CD14-positive monocyte (primary cell): ENCODE measurements around the gene IL6R. TPM values are rescaled to one million over a fixed set of nuclear protein-coding genes. Genes with fewer than 3 reads are reported as not detected.

ENCODE experiments used
- DNase-seq, 3 donors: peaks; one replicate each; pipeline ENCODE4 v3.0.0-alpha.2; 2011 to 2022
- H2AFZ ChIP-seq: 2 replicates; pipeline ENCODE4 v1.6.0; 2012; ENCODE audit warnings: mild to moderate bottlenecking, low read depth, low read length, inconsistent platforms; ENCODE audit not compliant: insufficient read depth, poor library complexity, severe bottlenecking
- H3K27ac ChIP-seq, 2 donors: 1 replicate in 1 of 2; 2 replicates in 1 of 2; pipeline ENCODE4 v1.5.1; 2012 to 2013; ENCODE audit warnings: low read length in 2 of 2, control low read depth in 1 of 2, inconsistent platforms in 1 of 2, low read depth in 1 of 2, mild to moderate bottlenecking in 1 of 2
- H3K27me3 ChIP-seq, 2 donors: one replicate each; pipeline versions ENCODE4 v1.6.0 to v1.6.1; 2011 to 2013; ENCODE audit warnings: low read length in 2 of 2; ENCODE audit not compliant: control insufficient read depth in 2 of 2, insufficient read depth in 2 of 2
- H3K36me3 ChIP-seq, 2 donors: replicated peaks in 1 of 2; 1 replicate in 1 of 2; 2 replicates in 1 of 2; pipeline versions ENCODE4 v1.5.1 to v1.6.1; 2012 to 2013; ENCODE audit warnings: low read length in 2 of 2, control low read depth in 1 of 2, inconsistent platforms in 1 of 2, mild to moderate bottlenecking in 1 of 2; ENCODE audit not compliant: insufficient read depth in 2 of 2, control insufficient read depth in 1 of 2
- H3K4me1 ChIP-seq, 2 donors: 1 replicate in 1 of 2; 2 replicates in 1 of 2; pipeline versions ENCODE4 v1.5.1 to v1.6.1; 2012 to 2013; ENCODE audit warnings: low read length in 2 of 2, control low read depth in 1 of 2, inconsistent platforms in 1 of 2, mild to moderate bottlenecking in 1 of 2, moderate library complexity in 1 of 2; ENCODE audit not compliant: insufficient read depth in 2 of 2, control insufficient read depth in 1 of 2
- H3K4me2 ChIP-seq: replicated peaks from 2 replicates; pipeline ENCODE3; 2012; ENCODE audit warnings: low read length, moderate library complexity, mild to moderate bottlenecking; ENCODE audit not compliant: poor library complexity, severe bottlenecking; ENCODE audit errors: extremely low read depth
- H3K4me3 ChIP-seq, 3 experiments: fragments of 200-600 bp in 1 of 3; sonication (generic) in 1 of 3; replicated peaks in 1 of 3; 1 replicate in 2 of 3; 2 replicates in 1 of 3; pipeline ENCODE4 v1.5.1; 2011 to 2013; ENCODE audit warnings: low read length in 3 of 3, mild to moderate bottlenecking in 3 of 3, control low read depth in 2 of 3, low read depth in 2 of 3, inconsistent platforms in 1 of 3, moderate library complexity in 1 of 3
- H3K79me2 ChIP-seq: 2 replicates; pipeline ENCODE4 v1.6.0; 2012; ENCODE audit warnings: mild to moderate bottlenecking, control low read depth, inconsistent platforms, low read length, moderate library complexity; ENCODE audit not compliant: insufficient read depth
- H3K9ac ChIP-seq: 2 replicates; pipeline ENCODE4 v1.6.0; 2017; ENCODE audit warnings: low read length, mild to moderate bottlenecking; ENCODE audit not compliant: insufficient read depth, poor library complexity, severe bottlenecking
- H3K9me3 ChIP-seq, 2 donors: replicated peaks in 1 of 2; 1 replicate in 1 of 2; 2 replicates in 1 of 2; pipeline versions ENCODE4 v1.5.1 to v1.6.1; 2012 to 2013; ENCODE audit warnings: low read length in 2 of 2, control low read depth in 1 of 2; ENCODE audit not compliant: control insufficient read depth in 1 of 2, insufficient read depth in 1 of 2
- H4K20me1 ChIP-seq: 2 replicates; pipeline ENCODE4 v1.6.0; 2012; ENCODE audit warnings: mild to moderate bottlenecking, low read length, control low read depth, moderate library complexity; ENCODE audit not compliant: insufficient read depth
- H3K27ac Mint-ChIP-seq, 7 donors: one replicate each; pipeline ENCODE4 v1.8.0; 2020; ENCODE audit warnings: mild to moderate bottlenecking in 7 of 7, mixed read lengths in 7 of 7, moderate library complexity in 6 of 7, inconsistent platforms in 2 of 7
- H3K27me3 Mint-ChIP-seq, 3 donors: one replicate each; pipeline ENCODE4 v1.8.0; 2021 to 2022; ENCODE audit warnings: low read depth in 3 of 3, mild to moderate bottlenecking in 3 of 3, mixed read lengths in 3 of 3, moderate library complexity in 3 of 3, inconsistent platforms in 1 of 3
- H3K36me3 Mint-ChIP-seq, 2 donors: one replicate each; pipeline ENCODE4 v1.8.0; 2020; ENCODE audit warnings: mixed read lengths in 2 of 2, inconsistent platforms in 1 of 2, mild to moderate bottlenecking in 1 of 2
- H3K4me1 Mint-ChIP-seq: one replicate; pipeline ENCODE4 v1.8.0; 2020; ENCODE audit warnings: mild to moderate bottlenecking, mixed read lengths
- H3K4me3 Mint-ChIP-seq, 2 donors: one replicate each; pipeline ENCODE4 v1.8.0; 2020; ENCODE audit warnings: mild to moderate bottlenecking in 2 of 2, mixed read lengths in 2 of 2, moderate library complexity in 1 of 2
- H3K9me3 Mint-ChIP-seq, 7 donors: one replicate each; pipeline ENCODE4 v1.8.0; 2020 to 2022; ENCODE audit warnings: mixed read lengths in 7 of 7, mild to moderate bottlenecking in 6 of 7, moderate library complexity in 6 of 7, inconsistent platforms in 2 of 7
- WGBS: methylation state at CpG from one replicate; pipeline ENCODE4 v1.1.5; 2013; ENCODE audit warnings: missing lambda C conversion rate; ENCODE audit not compliant: insufficient coverage; 5-methylcytosine and 5-hydroxymethylcytosine counted together
- intact Hi-C, 2 donors: fragments of 100-400 bp; cut with micrococcal nuclease; formaldehyde crosslinking; loops; one replicate each; pipeline versions ENCODE4 v1.15.0 to v1.15.1; 2023
- polyA plus RNA-seq, 3 donors: library from polyadenylated mRNA; depleted of rRNA in 1 of 3; unstranded in 2 of 3; stranded (reverse) in 1 of 3; fragments of 300-500 nt in 2 of 3; fragments of >200 nt in 1 of 3; fragmentation: Illumina TruSeq in 2 of 3; gene quantifications; 1 replicate in 2 of 3; 2 replicates in 1 of 3; pipeline ENCODE4 v1.2.3, GENCODE V29; 2012 to 2021
- TF ChIP-seq, protein P1 (sequence below): fragments of 200-600 bp; IDR thresholded peaks from one replicate; pipeline ENCODE4 v1.8.0; 2022; ENCODE audit warnings: antibody characterized with exemption, mild to moderate bottlenecking

IL6R gene
- polyA plus RNA-seq, 3 donors: 56.4 to 81.7 (median 62.1) TPM

DNA sequence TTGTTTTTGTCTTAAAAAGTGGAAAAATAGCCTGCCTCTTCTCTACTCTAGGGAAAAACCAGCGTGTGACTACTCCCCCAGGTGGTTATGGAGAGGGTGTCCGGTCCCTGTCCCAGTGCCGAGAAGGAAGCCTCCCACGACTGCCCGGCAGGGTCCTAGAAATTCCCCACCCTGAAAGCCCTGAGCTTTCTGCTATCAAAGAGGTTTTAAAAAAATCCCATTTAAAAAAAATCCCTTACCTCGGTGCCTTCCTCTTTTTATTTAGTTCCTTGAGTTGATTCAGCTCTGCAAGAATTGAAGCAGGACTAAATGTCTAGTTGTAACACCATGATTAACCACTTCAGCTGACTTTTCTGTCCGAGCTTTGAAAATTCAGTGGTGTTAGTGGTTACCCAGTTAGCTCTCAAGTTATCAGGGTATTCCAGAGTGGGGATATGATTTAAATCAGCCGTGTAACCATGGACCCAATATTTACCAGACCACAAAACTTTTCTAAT is 61.8 kb downstream of the IL6R start:
- TF ChIP-seq, protein P1, sequence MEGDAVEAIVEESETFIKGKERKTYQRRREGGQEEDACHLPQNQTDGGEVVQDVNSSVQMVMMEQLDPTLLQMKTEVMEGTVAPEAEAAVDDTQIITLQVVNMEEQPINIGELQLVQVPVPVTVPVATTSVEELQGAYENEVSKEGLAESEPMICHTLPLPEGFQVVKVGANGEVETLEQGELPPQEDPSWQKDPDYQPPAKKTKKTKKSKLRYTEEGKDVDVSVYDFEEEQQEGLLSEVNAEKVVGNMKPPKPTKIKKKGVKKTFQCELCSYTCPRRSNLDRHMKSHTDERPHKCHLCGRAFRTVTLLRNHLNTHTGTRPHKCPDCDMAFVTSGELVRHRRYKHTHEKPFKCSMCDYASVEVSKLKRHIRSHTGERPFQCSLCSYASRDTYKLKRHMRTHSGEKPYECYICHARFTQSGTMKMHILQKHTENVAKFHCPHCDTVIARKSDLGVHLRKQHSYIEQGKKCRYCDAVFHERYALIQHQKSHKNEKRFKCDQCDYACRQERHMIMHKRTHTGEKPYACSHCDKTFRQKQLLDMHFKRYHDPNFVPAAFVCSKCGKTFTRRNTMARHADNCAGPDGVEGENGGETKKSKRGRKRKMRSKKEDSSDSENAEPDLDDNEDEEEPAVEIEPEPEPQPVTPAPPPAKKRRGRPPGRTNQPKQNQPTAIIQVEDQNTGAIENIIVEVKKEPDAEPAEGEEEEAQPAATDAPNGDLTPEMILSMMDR: no peak
- Histone ChIP-seq H3K79me2 (peaks cover 27% of the 10 kb centered on the region), H3K27ac (peak overlapping the region; percentile 51 to 76), H3K9ac (no peak overlapping the region), H3K9me3 (no peaks in the 10 kb centered on the region), H3K27me3 (no peaks in the 10 kb centered on the region), H4K20me1 (peaks cover 71% of the 10 kb centered on the region), H2AFZ (no peak overlapping the region), H3K4me2 (no peak overlapping the region), H3K4me1 (peaks cover 33 to 39% of the 10 kb centered on the region in 2 donors), H3K36me3 (peaks cover 27 to 54% of the 10 kb centered on the region in 2 donors), H3K4me3 (no peak overlapping the region)
- H3K4me1 Mint-ChIP-seq: peaks cover 44% of the 10 kb centered on the region
- H3K36me3 Mint-ChIP-seq: peaks cover 51 to 65% of the 10 kb centered on the region in 2 donors
- peak in 1 of 3 donors; percentile 37 for DNase-seq
- peak overlapping the region in 6 of 7 donors; percentile 68 to 91 (median 86) for H3K27ac Mint-ChIP-seq
- H3K27me3 Mint-ChIP-seq: no peaks in the 10 kb centered on the region
- H3K9me3 Mint-ChIP-seq: no peaks in the 10 kb centered on the region
- no peak overlapping the region for H3K4me3 Mint-ChIP-seq
- WGBS: 20% methylated on average over 1 of the region's 8 CpGs
- intact Hi-C loops: loop anchor here in 1 of 2 donors (2.0 kb wide), 1 partner anchor 14 kb away; no protein-coding TSS in a partner anchor

DNA sequence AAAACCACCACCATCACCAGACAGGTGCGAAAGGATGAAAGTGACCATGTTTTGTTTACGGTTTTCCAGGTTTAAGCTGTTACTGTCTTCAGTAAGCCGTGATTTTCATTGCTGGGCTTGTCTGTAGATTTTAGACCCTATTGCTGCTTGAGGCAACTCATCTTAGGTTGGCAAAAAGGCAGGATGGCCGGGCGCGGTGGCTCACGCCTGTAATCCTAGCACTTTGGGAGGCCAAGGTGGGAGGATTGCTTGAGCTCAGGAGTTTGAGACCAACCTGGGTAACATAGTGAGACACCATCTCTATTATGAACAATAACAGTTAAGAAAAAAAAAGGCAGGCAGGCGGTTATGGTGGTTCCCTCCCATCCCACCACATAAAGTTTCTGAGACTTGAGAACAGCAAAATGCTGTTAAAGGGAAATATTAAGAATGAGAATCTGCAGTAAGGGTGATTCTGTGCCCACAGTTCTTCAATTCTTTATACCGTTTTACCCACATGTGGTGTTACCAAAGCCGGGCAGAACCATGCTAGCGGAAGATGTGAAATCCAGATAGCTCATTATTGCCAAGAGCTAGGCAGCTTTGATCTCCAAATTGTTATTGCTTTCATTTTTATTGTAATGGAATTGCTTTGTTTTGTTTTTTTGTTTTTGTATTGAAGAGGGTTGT is 62.4 kb downstream of the IL6R start:
- Histone ChIP-seq H3K9ac (no peak overlapping the region), H3K4me2 (no peak overlapping the region), H4K20me1 (peaks cover 65% of the 10 kb centered on the region), H3K79me2 (peaks cover 23% of the 10 kb centered on the region), H2AFZ (no peak overlapping the region), H3K27me3 (no peaks in the 10 kb centered on the region), H3K4me3 (no peak overlapping the region), H3K9me3 (no peaks in the 10 kb centered on the region), H3K36me3 (peaks cover 25 to 49% of the 10 kb centered on the region in 2 donors), H3K4me1 (peaks cover 32 to 34% of the 10 kb centered on the region in 2 donors), H3K27ac (peak overlapping the region in 1 of 2 donors; percentile 76)
- H3K4me3 Mint-ChIP-seq: no peak overlapping the region
- H3K27ac Mint-ChIP-seq: peak overlapping the region in 3 of 7 donors; percentile 7 to 84 (median 53)
- H3K4me1 Mint-ChIP-seq: peaks cover 42% of the 10 kb centered on the region
- intact Hi-C loops: loop anchor here in 1 of 2 donors (2.0 kb wide), 1 partner anchor 15 kb away; no protein-coding TSS in a partner anchor
- no peaks in the 10 kb centered on the region for H3K9me3 Mint-ChIP-seq
- WGBS: 100% methylated on average over 1 of the region's 11 CpGs
- H3K36me3 Mint-ChIP-seq: peaks cover 48 to 62% of the 10 kb centered on the region in 2 donors
- TF ChIP-seq, protein P1: no peak
- no peak for DNase-seq
- H3K27me3 Mint-ChIP-seq: no peaks in the 10 kb centered on the region
